HCT116 (cell line): ENCODE results near the gene OGA. TPM values are rescaled to one million over a fixed set of nuclear protein-coding genes. Genes with fewer than 3 reads are reported as not detected.

Source experiments
- ATAC-seq: fragments of 200-7000 bp; cut with Tn5 transposase; 2 replicates; pipeline ENCODE4 v1.9.1; 2020; ENCODE audit warnings: mild to moderate bottlenecking, moderate library complexity
- BruUV-seq: library from RNA; stranded (reverse); fragments of 400-500 nt; replicated peaks from 2 replicates; lab custom pipeline; 2021; lab: Mats Ljungman, UMichigan
- CTCF ChIA-PET: fragments of 300-600 bp; sonication (Branson Sonifier 250); formaldehyde crosslinking; loops from one replicate; lab custom pipeline; 2021; ENCODE audit warnings: antibody characterized with exemption; lab: Charles Lee
- POLR2A ChIA-PET: fragments of 300-600, 350-600 bp; sonication (Branson Sonifier 250); formaldehyde crosslinking; loops from one replicate; lab custom pipeline; 2021; ENCODE audit warnings: antibody characterized with exemption; lab: Charles Lee
- RAD21 ChIA-PET, 2 experiments: fragments of 300-600 bp; sonication (Branson Sonifier 250); formaldehyde crosslinking; loops; one replicate each; lab custom pipeline; 2023; ENCODE audit warnings: low total read pairs in 2 of 2; ENCODE audit not compliant: uncharacterized antibody in 2 of 2, unreplicated experiment in 2 of 2, low non-redundant PET in 1 of 2; lab: Charles Lee
- DNase-seq: peaks from one replicate; pipeline ENCODE4 v3.0.0-alpha.2; 2010; ENCODE audit warnings: low read depth, low spot score
- H2AFZ ChIP-seq: fragments of 200-600 bp; shearing (Covaris generic), sonication (generic); 2 replicates; pipeline ENCODE4 v1.6.1; 2017; ENCODE audit warnings: low read depth, mixed run types, mixed read lengths, antibody characterized with exemption, low read length; ENCODE audit not compliant: poor library complexity, severe bottlenecking
- H3K27ac ChIP-seq: 2 replicates; pipeline ENCODE4 v1.5.1; 2012; ENCODE audit warnings: low read depth, low read length
- H3K27me3 ChIP-seq: fragments of 200-600 bp; sonication (generic); 2 replicates; pipeline ENCODE4 v1.6.1; 2016; ENCODE audit warnings: mixed run types, low read length, mixed read lengths; ENCODE audit not compliant: insufficient read depth
- H3K36me3 ChIP-seq, 2 experiments: fragments of 200-500 bp in 1 of 2; fragments of 200-600 bp in 1 of 2; sonication (Bioruptor generic) in 1 of 2; sonication (generic) in 1 of 2; 2 replicates each; pipeline versions ENCODE4 v1.5.1 to v1.6.1; 2014 to 2016; ENCODE audit warnings: low read length in 2 of 2, inconsistent platforms in 1 of 2, mixed read lengths in 1 of 2, mixed run types in 1 of 2; ENCODE audit not compliant: insufficient read depth in 2 of 2, control insufficient read depth in 1 of 2
- H3K4me1 ChIP-seq, 2 experiments: fragments of 200-600 bp in 1 of 2; sonication (generic) in 1 of 2; 2 replicates each; pipeline versions ENCODE4 v1.5.1 to v1.6.1; 2012 to 2017; ENCODE audit warnings: low read length in 2 of 2, inconsistent platforms in 1 of 2, mild to moderate bottlenecking in 1 of 2, mixed read lengths in 1 of 2, mixed run types in 1 of 2, moderate library complexity in 1 of 2; ENCODE audit not compliant: insufficient read depth in 2 of 2, control insufficient read depth in 1 of 2
- H3K4me2 ChIP-seq: fragments of 200-600 bp; sonication (generic); 2 replicates; pipeline ENCODE4 v1.6.1; 2017; ENCODE audit warnings: mixed run types, low read length, mixed read lengths
- H3K4me3 ChIP-seq, 2 experiments: fragments of 200-600 bp in 1 of 2; sonication (generic) in 1 of 2; replicated peaks in 1 of 2; 2 replicates each; pipeline ENCODE4 v1.5.1; 2011 to 2016; ENCODE audit warnings: low read length in 2 of 2, control low read depth in 1 of 2, low read depth in 1 of 2, mild to moderate bottlenecking in 1 of 2, mixed read lengths in 1 of 2, mixed run types in 1 of 2
- H3K79me2 ChIP-seq: fragments of 200-600 bp; sonication (generic); 2 replicates; pipeline ENCODE4 v1.6.1; 2017; ENCODE audit warnings: mild to moderate bottlenecking, mixed run types, low read length, moderate library complexity, mixed read lengths; ENCODE audit not compliant: insufficient read depth
- H3K9ac ChIP-seq: fragments of 200-600 bp; sonication (generic); 2 replicates; pipeline ENCODE4 v1.6.1; 2016; ENCODE audit warnings: low read length, mixed read lengths
- H3K9me2 ChIP-seq: fragments of 200-600 bp; sonication (generic), shearing (Covaris generic); 2 replicates; pipeline ENCODE4 v1.6.1; 2017; ENCODE audit warnings: mixed run types, mild to moderate bottlenecking, moderate library complexity; ENCODE audit not compliant: insufficient read depth
- H3K9me3 ChIP-seq, 2 experiments: fragments of 200-500 bp in 1 of 2; fragments of 200-600 bp in 1 of 2; sonication (Bioruptor generic) in 1 of 2; sonication (generic) in 1 of 2; 2 replicates each; pipeline ENCODE4 v1.6.1; 2014 to 2017; ENCODE audit warnings: low read length in 2 of 2, mixed read lengths in 2 of 2, inconsistent platforms in 1 of 2, low read depth in 1 of 2, mild to moderate bottlenecking in 1 of 2, mixed run types in 1 of 2, moderate library complexity in 1 of 2; ENCODE audit not compliant: control insufficient read depth in 1 of 2, insufficient read depth in 1 of 2
- H4K20me1 ChIP-seq: fragments of 200-600 bp; sonication (generic), shearing (Covaris generic); 2 replicates; pipeline ENCODE4 v1.6.1; 2017; ENCODE audit warnings: mixed run types, mild to moderate bottlenecking, moderate library complexity; ENCODE audit not compliant: insufficient read depth
- CBX3 ChIP-seq: IDR thresholded peaks from 2 replicates; pipeline ENCODE4 v1.6.1; 2012; ENCODE audit warnings: low read depth
- EGR1 ChIP-seq: IDR thresholded peaks from 2 replicates; pipeline ENCODE4 v1.6.1; 2012; ENCODE audit warnings: low read depth
- EZH2 ChIP-seq: fragments of 200-600 bp; sonication (generic); IDR thresholded peaks from 2 replicates; pipeline ENCODE4 v1.6.1; 2017; ENCODE audit warnings: antibody characterized with exemption, mixed run types
- FOSL1 ChIP-seq: IDR thresholded peaks from 2 replicates; pipeline ENCODE4 v1.6.1; 2012; ENCODE audit warnings: low read depth
- JUND ChIP-seq: IDR thresholded peaks from 2 replicates; pipeline ENCODE4 v1.6.1; 2012
- POLR2A ChIP-seq: IDR thresholded peaks from 2 replicates; pipeline ENCODE4 v1.7.0; 2011; ENCODE audit warnings: borderline replicate concordance; ENCODE audit not compliant: insufficient read depth, insufficient read length; ENCODE audit errors: extremely low read depth
- POLR2AphosphoS5 ChIP-seq: IDR thresholded peaks from 2 replicates; pipeline ENCODE4 v1.6.1; 2011; ENCODE audit warnings: mild to moderate bottlenecking, low read depth, low read length, moderate library complexity
- YY1 ChIP-seq: IDR thresholded peaks from 2 replicates; pipeline ENCODE4 v1.6.1; 2011; ENCODE audit warnings: low read length, low read depth, moderate library complexity, mild to moderate bottlenecking; ENCODE audit not compliant: insufficient replicate concordance; ENCODE audit errors: extremely low read depth
- ZBTB33 ChIP-seq: IDR thresholded peaks from 2 replicates; pipeline ENCODE4 v1.6.1; 2011; ENCODE audit warnings: mild to moderate bottlenecking, low read length, moderate library complexity; ENCODE audit not compliant: insufficient replicate concordance; ENCODE audit errors: extremely low read depth
- intact Hi-C: fragments of 100-400 bp; cut with micrococcal nuclease; formaldehyde crosslinking; loops from 2 replicates; pipeline ENCODE4 v1.10.0; 2022
- total RNA-seq: library from RNA; stranded (reverse); gene quantifications from one replicate; pipeline ENCODE4 v1.2.1, GENCODE V29; 2021; ENCODE audit not compliant: unreplicated experiment

Gene OGA
- total RNA-seq, 1 experiment from 2014 or later, result 127 TPM

DNA sequence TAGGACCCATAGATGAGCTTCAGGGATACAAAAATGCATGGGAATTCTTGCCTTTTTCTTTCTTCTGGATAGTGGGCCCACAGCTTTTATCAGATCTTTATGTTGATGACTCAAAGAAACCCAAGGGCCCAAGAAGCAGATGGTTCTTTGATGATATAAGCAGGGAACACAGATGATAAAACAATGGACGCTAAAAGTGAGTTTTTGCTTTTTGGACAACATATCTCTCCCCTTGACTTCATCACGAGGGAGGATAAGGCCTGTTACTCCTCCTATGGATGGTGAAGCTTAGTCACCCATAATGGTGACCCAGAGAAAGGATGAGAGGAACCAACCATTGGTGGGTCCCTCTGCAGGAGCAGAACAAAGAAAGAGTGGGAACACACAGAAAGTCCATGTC is 6.5 kb upstream of the OGA start:
- Histone ChIP-seq H3K4me2 (no peak overlapping the region), H2AFZ (no peak overlapping the region), H3K27me3 (no peaks in the 10 kb centered on the region), H3K4me3 (no peak overlapping the region), H3K36me3 (no peaks in the 10 kb centered on the region), H3K9me2 (no peaks in the 10 kb centered on the region), H3K27ac (no peak overlapping the region), H3K9ac (no peak overlapping the region), H4K20me1 (no peaks in the 10 kb centered on the region), H3K79me2 (peaks cover 6% of the 10 kb centered on the region), H3K9me3 (no peaks in the 10 kb centered on the region), H3K4me1 (peaks cover 2 to 6% of the 10 kb centered on the region in 2 experiments; a peak in 3 of 4 replicates)
- no peak for DNase-seq
- ATAC-seq, result no peak
- intact Hi-C loops, result no loop called here
- ChIA-PET POLR2A (no interaction called here), RAD21 (no interaction called here), CTCF (no interaction called here)
- no peak for TF ChIP-seq EZH2
- TF ChIP-seq EGR1, result no peak
- TF ChIP-seq JUND, result no peak
- TF ChIP-seq FOSL1, result no peak
- TF ChIP-seq POLR2AphosphoS5, result no peak
- TF ChIP-seq YY1, result no peak
- TF ChIP-seq CBX3, result no peak
- TF ChIP-seq POLR2A, result no peak
- TF ChIP-seq ZBTB33, result no peak
- BruUV-seq, result no TSS peak
